ENCODE results near the gene GPC6. TPM values are rescaled to one million over a fixed set of nuclear protein-coding genes. Genes with fewer than 3 reads are reported as not detected.

Gene GPC6
- total RNA-seq, 1 experiment from 2014 or later: 63.7 TPM

DNA sequence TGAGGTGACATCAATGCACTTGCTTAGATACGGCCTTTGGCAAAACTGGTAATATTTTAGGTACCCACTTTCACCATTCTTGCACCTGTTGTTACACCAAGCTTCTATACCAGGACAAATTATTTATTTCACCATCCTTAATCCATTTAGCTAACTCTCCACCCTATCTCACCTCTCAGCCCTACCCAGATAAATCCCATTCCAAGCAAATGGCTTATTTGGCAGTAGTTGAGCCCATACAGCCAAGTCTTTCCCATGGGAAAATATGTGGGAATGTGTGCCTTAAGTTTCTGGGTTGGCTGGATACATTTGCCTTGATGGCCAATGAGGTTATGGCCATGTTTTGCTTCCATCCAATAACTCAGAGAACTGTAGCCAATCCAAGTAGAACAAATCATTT lies 551.9 kb downstream of the GPC6 start:
- Histone ChIP-seq H3K36me3 (replicated peaks; ENCODE audit: control insufficient read depth, insufficient read depth, low read length) (no peaks in the 10 kb centered on the region), H3K4me3 (ENCODE audit: insufficient read depth, low read depth, low read length) (no peak overlapping the region), H3K27me3 (ENCODE audit: control insufficient read depth, insufficient read depth, low read length) (no peaks in the 10 kb centered on the region)
- DNase-seq: no peak

DNA sequence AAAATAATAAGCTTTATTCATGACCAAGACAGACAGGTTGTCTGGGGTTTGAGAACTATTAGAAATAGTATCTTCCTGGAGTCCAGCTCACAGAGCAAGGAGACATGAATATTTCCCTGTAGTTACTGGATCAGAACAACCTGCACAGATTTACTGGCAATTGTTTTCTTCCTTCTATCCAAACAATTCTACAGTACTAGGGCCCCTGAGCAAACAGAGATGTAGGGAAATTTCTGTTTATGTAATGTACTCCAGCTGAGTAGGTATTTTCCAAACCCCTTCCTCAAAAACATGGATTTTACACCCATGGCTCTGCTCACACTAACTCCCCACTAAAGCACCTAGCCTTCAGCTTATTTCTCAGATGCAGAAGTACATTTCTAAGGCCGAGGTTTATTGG lies 557.6 kb downstream of the GPC6 start:
- DNase-seq: no peak
- Histone ChIP-seq H3K27me3 (ENCODE audit: control insufficient read depth, insufficient read depth, low read length) (no peaks in the 10 kb centered on the region), H3K4me3 (ENCODE audit: insufficient read depth, low read depth, low read length) (no peak overlapping the region), H3K36me3 (replicated peaks; ENCODE audit: control insufficient read depth, insufficient read depth, low read length) (no peaks in the 10 kb centered on the region)

DNA sequence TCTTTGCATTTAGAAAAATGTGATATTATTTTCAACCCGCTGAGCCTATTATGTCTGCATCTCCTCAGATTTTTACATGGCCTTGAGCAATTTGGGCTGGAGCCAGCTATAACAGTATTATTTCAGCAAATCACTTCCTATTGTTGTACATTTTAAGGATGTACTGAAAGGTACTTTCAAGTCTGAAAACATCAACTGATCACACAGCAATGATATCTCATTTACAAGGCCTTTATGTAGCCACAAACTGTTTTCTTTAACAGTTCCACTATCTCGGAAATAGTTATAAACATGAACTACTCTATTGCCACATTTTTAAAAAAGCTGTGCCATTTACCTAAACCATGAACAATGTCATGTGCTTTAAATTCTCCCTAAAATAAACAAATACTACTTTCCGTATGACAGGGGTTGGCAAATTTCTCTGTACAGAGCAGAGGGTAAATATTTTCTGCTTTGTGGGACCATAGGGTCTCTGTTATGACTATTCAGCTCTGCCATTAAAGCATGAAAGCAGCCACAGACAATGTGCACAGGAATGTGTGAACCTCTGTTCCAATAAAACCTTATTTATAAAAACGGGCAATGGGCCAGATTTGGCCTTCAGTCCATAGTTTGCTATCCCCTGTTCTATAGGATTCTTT lies 560.4 kb downstream of the GPC6 start:
- no peaks in the 10 kb centered on the region for H3K36me3 ChIP-seq (replicated peaks; ENCODE audit: control insufficient read depth, insufficient read depth, low read length)
- DNase-seq: no peak
- no peaks in the 10 kb centered on the region for H3K27me3 ChIP-seq (ENCODE audit: control insufficient read depth, insufficient read depth, low read length)
- no peak overlapping the region for H3K4me3 ChIP-seq (ENCODE audit: insufficient read depth, low read depth, low read length)

DNA sequence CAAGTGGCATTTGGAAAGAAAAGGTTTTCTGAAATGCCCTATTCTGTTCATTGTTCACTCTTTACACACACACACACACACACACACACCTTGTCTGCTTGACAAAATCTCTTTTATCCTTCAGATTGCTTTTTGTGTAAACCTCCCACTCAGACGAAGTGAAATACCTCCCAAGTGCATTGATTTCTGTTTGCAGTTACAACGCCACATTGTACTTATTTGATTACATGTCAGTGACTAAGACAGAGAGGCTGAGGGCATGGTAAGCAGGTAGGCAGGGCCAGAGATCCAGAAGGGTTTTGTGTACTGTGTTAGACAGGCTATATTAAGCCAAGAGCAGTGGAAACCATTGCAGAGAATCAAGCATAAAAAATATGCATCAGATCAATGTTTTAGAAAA lies 561.8 kb downstream of the GPC6 start:
- Histone ChIP-seq H3K4me3 (ENCODE audit: insufficient read depth, low read depth, low read length) (no peak overlapping the region), H3K36me3 (replicated peaks; ENCODE audit: control insufficient read depth, insufficient read depth, low read length) (no peaks in the 10 kb centered on the region), H3K27me3 (ENCODE audit: control insufficient read depth, insufficient read depth, low read length) (no peaks in the 10 kb centered on the region)
- no peak for DNase-seq

DNA sequence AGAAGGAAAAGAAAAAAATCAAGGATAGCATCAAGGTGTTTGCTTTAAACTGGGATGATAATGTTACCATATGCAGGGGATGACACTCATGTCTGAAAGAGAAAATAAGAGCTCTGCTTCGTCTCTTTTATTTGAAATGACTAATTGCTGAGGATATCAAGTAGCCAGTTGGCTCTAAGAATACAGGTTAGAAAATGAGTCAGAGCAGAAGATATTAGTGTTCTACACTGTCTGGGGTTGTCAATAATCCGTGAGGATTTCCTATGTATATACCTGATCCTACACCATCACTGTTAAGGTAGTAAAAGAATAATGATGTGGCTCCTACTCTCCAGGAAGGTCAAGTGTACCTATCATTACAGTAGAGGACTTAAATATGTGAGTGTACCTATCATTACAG lies 562.5 kb downstream of the GPC6 start:
- Histone ChIP-seq H3K36me3 (replicated peaks; ENCODE audit: control insufficient read depth, insufficient read depth, low read length) (no peaks in the 10 kb centered on the region), H3K4me3 (ENCODE audit: insufficient read depth, low read depth, low read length) (no peak overlapping the region), H3K27me3 (ENCODE audit: control insufficient read depth, insufficient read depth, low read length) (no peaks in the 10 kb centered on the region)
- no peak for DNase-seq

DNA sequence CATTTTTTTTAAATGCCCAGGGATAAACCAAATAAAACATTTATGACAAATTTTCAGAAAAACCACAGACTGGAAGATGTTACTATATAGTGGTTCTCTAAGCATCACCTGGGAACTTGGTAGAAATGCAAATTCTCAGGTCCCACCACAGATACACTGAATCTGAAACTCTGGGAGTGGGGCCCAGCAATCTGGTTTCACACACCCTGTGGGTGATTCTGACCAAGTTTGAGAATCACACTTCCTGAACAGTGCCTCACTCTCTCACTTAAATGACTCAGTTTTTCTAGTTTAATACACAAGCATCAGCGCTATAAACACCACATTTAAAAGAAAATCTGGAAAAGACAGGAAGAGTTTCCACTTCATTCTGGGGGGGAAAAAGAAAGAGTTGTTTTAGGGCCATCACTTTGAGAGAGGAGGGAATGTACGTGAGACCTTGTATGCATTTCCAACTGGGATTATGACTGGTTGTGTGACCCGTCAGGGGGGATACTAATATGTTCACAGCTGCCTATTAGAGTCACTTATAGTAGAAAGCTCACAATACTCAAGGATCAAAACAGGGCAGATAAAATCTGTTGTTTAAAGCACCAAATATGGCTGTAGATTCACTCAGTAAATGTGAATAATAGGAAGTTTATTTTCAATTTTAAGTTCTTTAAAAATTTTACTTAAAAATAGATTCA lies 567.7 kb downstream of the GPC6 start:
- H3K27me3 ChIP-seq (ENCODE audit: control insufficient read depth, insufficient read depth, low read length): no peaks in the 10 kb centered on the region
- no peaks in the 10 kb centered on the region for H3K36me3 ChIP-seq (replicated peaks; ENCODE audit: control insufficient read depth, insufficient read depth, low read length)
- no peak for DNase-seq
- H3K4me3 ChIP-seq (ENCODE audit: insufficient read depth, low read depth, low read length): no peak overlapping the region

DNA sequence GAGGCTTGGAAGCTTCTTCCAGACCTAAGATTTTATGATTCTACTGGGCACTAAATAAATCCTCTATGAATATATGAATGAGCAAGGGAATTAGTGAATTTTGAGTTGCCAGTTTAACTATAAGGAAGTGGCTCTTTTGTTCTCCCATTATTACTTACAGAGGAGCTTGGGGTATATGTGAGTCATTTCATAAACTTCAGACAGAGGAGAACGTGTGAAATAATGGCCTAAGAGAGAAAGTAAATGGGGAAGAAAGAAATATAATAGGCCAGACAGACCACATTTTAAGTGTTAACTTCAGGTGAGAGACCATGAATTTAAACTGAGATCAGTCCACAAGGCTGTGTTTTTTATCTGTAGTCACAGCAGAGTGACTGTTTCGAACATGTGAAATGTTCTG lies 570.9 kb downstream of the GPC6 start:
- Histone ChIP-seq H3K36me3 (replicated peaks; ENCODE audit: control insufficient read depth, insufficient read depth, low read length) (no peaks in the 10 kb centered on the region), H3K4me3 (ENCODE audit: insufficient read depth, low read depth, low read length) (no peak overlapping the region), H3K27me3 (ENCODE audit: control insufficient read depth, insufficient read depth, low read length) (no peaks in the 10 kb centered on the region)
- DNase-seq: no peak

DNA sequence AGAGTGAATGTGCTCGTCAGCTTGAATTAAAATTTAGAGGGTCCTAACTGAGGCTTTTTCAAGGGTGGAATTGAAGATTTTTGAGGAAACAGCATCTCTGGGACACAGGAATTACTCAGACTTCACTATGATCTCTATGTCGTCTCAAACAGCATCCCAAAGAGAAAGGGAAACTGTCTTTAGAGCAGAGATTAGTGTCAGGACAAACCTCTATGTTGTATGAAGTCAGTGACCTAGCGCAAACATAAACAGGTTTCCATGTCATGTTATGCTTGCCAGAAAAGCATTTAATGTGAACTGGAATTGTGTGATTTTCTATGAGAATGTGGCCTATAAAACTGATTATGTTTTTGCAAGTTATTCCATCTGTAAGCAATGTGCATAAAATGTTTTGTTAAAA lies 573.7 kb downstream of the GPC6 start:
- no peak overlapping the region for H3K4me3 ChIP-seq (ENCODE audit: insufficient read depth, low read depth, low read length)
- no peaks in the 10 kb centered on the region for H3K27me3 ChIP-seq (ENCODE audit: control insufficient read depth, insufficient read depth, low read length)
- DNase-seq: no peak
- no peaks in the 10 kb centered on the region for H3K36me3 ChIP-seq (replicated peaks; ENCODE audit: control insufficient read depth, insufficient read depth, low read length)

DNA sequence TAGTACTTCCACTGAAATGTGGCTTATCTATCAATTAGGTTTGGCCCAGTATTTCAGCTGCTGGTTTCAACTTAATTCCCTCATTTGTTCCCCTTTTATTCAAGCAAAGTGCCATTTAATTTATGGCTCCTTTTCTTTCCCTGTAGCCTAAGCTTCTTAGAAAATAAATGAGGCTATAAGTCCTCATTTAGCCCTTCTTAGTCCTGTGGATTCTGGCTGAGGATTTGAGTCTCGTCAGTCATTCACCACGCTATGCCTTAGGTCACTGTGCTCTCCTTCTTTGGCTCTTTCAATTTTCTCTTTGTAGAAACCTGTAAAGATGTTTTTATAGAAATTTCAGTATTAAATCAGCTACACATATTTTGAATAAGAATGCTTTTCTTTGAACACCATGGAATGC lies 579.1 kb downstream of the GPC6 start:
- Histone ChIP-seq H3K27me3 (ENCODE audit: control insufficient read depth, insufficient read depth, low read length) (no peaks in the 10 kb centered on the region), H3K36me3 (replicated peaks; ENCODE audit: control insufficient read depth, insufficient read depth, low read length) (no peaks in the 10 kb centered on the region), H3K4me3 (ENCODE audit: insufficient read depth, low read depth, low read length) (no peak overlapping the region)
- no peak for DNase-seq

DNA sequence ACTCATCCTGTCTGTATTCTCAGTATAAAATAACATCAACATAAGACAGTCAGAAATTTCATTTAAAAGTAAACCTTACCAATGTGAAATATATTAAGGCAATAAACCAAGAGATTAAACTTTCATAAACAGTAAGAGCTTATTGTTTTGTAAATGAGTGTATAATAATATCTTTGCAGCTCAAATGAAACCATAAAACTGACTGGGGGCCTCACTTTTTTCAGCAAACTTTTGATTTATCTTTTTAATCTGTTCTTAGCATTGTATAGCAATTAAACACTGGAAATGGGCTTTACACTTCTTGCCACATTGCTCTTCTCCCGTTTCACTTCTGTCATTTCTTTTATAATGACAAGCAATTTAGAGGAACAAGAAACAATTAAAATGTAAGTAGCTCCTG lies 580.3 kb downstream of the GPC6 start:
- no peak for DNase-seq
- H3K4me3 ChIP-seq (ENCODE audit: insufficient read depth, low read depth, low read length): no peak overlapping the region
- H3K36me3 ChIP-seq (replicated peaks; ENCODE audit: control insufficient read depth, insufficient read depth, low read length): no peaks in the 10 kb centered on the region
- H3K27me3 ChIP-seq (ENCODE audit: control insufficient read depth, insufficient read depth, low read length): no peaks in the 10 kb centered on the region

DNA sequence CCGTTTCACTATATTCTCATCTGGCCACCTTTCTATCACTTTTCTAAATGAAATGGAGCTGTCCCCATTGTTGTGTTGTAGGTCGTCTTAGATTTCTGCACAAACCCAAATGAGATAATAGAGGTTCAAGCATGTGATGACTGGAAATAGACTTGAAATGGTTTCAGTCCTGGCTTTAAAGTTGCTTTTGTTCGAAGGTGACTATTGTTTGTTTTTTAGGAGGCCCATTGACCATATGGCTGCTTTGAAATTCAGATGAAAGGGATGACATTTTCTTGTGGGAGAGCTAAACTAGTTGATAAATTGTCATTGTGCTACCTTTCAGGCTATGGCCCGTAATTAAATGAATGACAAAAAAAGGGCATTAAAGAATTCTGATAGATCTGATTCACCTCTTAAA lies 583.7 kb downstream of the GPC6 start:
- Histone ChIP-seq H3K4me3 (ENCODE audit: insufficient read depth, low read depth, low read length) (no peak overlapping the region), H3K27me3 (ENCODE audit: control insufficient read depth, insufficient read depth, low read length) (no peaks in the 10 kb centered on the region), H3K36me3 (replicated peaks; ENCODE audit: control insufficient read depth, insufficient read depth, low read length) (no peaks in the 10 kb centered on the region)
- no peak for DNase-seq

DNA sequence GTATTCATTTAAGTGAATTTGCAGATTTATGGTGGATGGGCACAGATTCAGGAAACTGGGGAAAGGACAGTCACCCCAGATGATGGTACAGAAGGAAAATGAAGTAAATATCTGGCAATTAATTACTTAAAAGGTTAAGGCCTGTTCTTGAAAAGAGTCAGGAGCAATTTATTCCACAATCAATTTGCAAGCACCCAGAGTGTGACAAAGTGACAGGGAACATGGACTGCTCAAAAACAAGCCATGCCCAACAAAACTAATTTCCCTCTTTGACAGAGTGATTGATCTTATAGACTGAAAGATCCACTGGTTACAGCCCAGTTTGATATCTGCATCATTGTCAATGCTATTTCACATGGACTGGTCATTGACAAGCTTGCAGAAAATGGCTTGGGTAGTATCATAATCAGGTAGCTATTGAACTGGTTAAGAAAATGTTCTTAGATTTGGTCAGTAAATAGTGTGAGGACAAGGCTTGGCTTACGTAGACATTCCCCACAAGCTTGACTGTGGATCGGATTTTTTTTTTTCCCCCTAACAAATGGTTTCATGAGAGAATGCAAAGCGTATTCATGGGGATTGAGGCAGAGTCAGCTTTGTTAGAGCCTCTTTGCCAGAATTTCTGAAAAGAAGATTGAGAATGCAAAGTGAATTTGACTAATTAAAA lies 584.6 kb downstream of the GPC6 start:
- no peak for DNase-seq
- no peaks in the 10 kb centered on the region for H3K36me3 ChIP-seq (replicated peaks; ENCODE audit: control insufficient read depth, insufficient read depth, low read length)
- no peak overlapping the region for H3K4me3 ChIP-seq (ENCODE audit: insufficient read depth, low read depth, low read length)
- H3K27me3 ChIP-seq (ENCODE audit: control insufficient read depth, insufficient read depth, low read length): no peaks in the 10 kb centered on the region

DNA sequence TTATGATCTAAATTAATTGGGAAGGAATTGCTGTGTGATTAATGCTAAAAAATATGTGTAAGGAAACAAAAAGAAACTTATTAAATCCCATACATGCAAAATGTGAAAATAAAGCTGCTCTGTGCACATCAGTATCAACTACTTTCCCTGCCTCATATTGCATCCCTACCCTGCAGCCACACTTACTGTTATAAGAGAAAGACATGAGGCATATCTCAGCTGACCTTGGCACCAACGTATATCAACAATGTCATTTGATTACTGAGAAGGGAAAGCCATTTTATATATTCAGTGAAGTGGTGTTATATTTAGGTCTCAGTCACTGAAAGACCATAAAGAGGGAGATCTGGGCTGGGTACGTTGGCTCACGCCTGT lies 585.1 kb downstream of the GPC6 start:
- H3K27me3 ChIP-seq (ENCODE audit: control insufficient read depth, insufficient read depth, low read length): no peaks in the 10 kb centered on the region
- no peak overlapping the region for H3K4me3 ChIP-seq (ENCODE audit: insufficient read depth, low read depth, low read length)
- DNase-seq: no peak
- H3K36me3 ChIP-seq (replicated peaks; ENCODE audit: control insufficient read depth, insufficient read depth, low read length): no peaks in the 10 kb centered on the region

DNA sequence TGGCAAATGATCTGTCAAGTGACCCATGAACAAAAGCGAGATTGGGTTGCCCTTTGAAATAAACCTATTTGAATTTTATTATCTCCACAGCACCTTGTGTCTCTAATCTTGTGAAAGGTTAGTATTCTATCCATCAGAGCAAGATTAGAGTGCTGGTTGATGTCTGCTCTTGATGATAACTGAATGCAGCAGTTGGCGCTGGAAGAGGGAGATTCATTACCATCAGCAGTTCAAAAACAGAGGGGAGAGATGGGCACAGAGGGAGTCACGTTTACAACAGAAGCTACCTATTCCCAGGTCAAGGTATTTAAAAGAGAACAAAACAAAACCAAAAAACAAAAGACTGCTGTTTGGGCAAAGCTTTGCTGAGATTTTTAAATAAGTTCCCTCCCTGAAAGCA lies 588.1 kb downstream of the GPC6 start:
- no peak for DNase-seq
- no peaks in the 10 kb centered on the region for H3K27me3 ChIP-seq (ENCODE audit: control insufficient read depth, insufficient read depth, low read length)
- H3K36me3 ChIP-seq (replicated peaks; ENCODE audit: control insufficient read depth, insufficient read depth, low read length): no peaks in the 10 kb centered on the region
- H3K4me3 ChIP-seq (ENCODE audit: insufficient read depth, low read depth, low read length): no peak overlapping the region

DNA sequence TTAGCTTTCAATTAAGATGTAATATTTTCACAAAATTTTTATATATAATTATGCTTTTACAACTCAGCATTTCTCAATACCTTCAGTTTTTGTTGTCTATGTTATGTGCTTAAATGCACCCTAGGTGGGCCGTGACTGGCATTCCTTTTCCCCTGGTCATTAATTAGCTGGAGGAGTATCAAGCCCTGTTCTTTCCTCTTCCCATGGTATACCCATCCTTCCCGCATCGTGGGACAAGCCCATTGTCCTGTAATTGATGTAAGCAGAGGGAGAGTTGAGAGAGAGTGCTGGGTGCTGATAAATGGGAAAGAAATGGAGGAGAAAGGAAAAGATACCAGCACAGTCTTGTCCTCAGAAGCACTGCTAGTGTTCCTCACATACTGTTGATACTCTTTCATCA lies 591.7 kb downstream of the GPC6 start:
- no peaks in the 10 kb centered on the region for H3K36me3 ChIP-seq (replicated peaks; ENCODE audit: control insufficient read depth, insufficient read depth, low read length)
- no peaks in the 10 kb centered on the region for H3K27me3 ChIP-seq (ENCODE audit: control insufficient read depth, insufficient read depth, low read length)
- no peak for DNase-seq
- no peak overlapping the region for H3K4me3 ChIP-seq (ENCODE audit: insufficient read depth, low read depth, low read length)
